GM18511 (cell line): Measurements from ENCODE around the gene CKLF.

Source experiments
- ATAC-seq: cut with Tn5 transposase; IDR thresholded peaks from one replicate; pipeline ENCODE4 v1.9.1; 2021; ENCODE audit warnings: mild to moderate bottlenecking, moderate library complexity; ENCODE audit not compliant: unreplicated experiment

Gene CKLF

DNA sequence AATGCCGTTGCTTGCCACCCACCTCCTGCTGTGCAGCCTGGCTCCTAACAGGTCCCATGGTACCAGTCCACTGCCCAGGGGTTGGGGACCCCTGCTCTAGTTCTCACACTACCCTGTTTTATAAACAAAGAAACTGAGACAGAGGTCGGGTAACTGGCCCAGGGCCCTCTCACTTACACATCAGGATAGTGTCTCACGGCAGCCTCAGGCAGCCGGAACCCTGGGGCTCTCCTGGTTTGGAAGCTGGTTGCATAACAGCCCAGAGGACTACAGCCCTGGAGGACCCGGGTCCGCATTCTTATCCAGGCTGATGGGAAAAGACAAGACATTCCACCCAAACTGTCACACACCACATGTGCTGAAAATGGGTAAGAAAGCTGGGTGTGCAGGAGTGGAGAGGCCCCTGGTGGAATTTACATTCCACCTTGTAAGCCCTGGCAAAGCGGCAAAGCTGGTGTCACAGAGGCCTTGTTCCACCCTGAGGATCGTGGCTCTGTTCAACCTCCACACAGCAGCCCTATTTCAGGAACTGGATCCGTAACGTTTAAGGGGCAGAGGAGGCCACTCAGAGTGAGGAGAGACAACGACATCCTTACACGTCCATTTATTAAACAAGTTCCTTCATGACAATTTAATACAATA is 61.9 kb downstream of the CKLF start:
- ATAC-seq, result no peak
